Cortex of kidney (tissue), 1 donor: ENCODE results near the gene IFNLR1.

Experiments
- DNase-seq: peaks from one replicate; lab custom pipeline; 2025; lab: John Stamatoyannopoulos, UW

IFNLR1 gene

DNA sequence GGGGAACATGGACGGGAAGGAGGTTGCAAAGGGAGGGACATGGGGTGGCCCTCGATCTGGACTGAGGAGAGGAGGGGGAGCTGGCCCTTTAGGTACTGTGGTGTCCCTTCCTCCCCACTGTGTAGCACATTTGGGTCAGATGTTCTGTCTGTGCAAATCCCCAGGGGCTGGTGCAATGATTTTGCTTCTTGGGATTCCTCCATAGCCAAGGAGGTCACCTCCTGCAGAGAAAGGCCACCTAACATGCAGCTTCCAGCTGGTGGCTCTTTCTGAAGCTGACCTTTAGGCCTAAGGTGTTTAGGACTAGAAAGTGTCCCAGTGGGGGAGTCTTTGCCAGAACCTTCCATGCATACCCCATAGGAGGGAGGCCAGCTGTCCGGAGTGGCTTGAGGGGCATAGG lies 66.1 kb downstream of the IFNLR1 start:
- DNase-seq, result no peak

DNA sequence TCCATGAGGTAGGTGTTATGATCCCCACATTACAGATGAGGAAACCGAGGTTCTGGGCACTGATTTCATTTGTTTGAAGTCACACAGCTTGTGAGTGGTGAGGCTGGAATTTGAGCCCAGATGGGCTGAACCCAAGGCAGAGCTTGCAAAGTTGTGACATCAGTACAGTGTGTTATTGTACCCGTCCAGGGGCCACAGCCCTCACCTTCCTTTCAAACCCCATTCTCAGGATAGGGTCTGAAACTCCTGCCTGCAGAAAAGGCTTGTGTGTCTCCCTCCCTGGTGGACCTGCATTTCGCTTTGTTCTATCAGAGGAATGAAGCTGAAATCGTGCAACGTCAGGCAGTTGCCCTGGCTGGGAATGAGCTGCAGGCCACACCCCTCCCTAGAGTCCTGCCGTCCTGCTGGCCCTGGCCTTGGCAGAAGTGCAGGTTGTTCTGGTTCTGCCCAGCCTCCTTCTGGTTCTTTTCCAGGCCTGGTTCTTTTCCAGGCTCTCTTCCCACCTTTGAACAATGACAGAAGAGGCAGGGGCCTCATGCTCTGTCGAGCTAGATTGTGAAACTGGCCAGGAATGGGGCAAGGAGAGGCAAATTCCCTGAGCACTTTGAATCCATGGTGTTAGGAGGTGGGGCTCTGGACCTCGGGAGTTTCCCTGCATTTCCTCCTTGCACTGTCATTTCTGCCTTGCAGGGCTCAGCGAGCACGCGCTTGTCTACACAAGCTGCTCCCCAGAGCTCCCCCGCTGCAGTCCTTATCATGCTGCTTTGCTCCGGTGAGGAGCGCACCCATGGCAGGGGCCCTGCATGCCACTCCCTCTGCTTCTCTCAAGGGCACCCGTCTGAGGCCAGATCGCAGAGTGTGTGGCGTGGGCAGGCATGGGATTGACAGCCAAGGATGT lies 67.0 kb downstream of the IFNLR1 start:
- DNase-seq, result no peak

DNA sequence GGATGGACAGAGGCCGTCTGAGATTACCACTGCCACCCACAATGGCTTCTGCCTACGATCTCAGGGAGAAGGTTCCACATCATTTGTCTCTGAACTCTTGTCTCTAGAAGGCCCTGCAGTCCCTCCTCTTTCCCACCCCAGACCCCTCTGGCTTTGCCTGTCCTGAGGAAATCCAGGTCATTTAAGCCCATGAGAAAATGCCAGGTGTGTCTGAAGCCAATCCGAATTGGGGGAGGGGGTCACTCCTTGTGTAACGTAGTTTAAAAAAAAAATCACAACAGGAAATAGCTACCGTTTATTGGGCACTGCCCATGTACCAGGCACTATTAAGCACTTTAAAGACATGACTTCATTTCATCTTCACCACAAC lies 67.6 kb downstream of the IFNLR1 start:
- no peak for DNase-seq

DNA sequence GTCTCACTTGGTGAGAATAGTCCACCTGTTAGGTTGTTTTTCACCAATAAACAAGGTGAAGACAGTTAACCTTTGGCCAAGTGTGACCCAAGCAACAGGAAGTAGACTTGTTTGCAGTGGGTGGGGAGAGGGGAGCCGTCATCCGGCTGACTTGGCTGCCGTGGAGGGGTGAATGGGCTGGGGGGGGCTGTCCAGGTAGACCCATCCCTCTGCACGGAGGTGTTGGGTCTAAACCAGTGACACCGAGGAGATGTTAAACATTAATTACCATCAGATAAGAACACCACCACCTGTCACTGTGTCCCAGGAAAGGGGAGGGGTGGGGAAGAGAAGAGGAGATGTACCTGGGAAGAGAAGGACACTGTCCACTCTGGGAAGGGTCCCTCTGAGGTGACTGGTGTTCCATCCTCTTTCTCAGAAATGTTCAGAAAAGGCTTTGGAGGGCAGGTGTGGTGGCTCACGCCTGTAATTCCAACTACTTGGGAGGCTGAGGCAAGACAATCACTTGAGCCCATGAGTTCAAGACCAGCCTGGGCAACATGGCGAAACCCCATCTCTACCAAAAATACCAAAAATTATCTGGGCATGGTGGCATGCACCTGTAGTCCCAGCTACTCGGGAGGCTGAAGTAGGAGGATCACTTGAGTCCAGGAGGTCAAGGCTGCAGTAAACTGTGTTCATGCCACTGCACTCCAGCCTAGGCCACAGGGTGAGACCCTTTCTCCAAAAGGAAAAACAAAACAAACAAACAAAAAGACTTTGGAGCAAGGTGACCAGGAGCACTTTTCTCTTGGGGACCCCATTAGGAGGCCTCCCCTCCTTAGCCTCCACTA lies 68.5 kb downstream of the IFNLR1 start:
- DNase-seq, result no peak

DNA sequence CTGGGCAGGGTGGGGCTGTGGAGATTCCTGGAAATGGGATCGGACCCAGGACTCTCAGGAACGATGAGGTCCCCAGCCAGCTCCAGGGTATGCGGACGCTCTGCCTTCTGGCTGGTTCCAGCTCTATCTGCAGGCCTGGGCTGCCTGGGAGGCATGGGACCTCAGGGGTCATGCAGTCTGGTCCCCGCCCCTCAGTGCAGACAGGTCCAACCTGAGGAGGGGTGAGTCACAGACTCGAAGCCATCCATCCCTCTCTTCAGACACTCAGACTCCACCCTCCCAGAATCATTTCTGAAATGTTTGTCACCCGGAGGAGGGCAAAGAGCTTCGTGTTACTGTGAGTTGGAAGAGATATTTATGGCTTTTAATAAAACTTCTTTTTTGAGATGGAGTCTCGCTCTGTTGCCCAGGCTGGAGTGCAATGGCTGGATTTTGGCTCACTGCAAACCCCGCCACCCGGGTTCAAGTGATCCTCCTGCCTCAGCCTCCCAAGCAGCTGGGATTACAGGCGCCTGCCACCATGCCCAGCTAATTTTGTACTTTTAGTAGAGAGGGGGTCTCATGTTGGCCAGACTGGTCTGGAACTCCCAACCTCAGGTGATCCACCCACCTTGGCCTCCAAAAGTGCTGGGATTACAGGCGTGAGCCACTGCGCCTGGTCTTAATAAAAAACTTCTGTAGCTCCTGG lies 69.2 kb downstream of the IFNLR1 start:
- DNase-seq, result no peak

DNA sequence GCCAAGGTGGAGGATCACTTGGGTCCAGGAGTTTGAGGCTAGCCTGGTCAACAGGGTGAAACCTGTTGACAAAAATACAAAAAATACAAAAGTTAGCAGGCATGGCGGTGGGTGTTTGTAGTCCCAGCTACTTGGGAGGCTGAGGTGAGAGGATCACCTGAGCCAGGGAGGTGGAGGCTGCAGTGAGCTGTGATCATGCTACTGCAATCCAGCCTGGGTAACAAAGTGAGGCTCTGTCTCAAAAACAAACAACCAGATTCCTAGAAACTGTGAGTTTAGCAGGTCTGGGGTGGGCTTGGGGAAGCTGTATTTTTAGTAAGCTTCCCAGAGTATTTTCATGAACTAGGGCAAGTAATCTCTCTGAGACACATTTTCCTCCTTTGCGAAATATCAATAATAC lies 70.0 kb downstream of the IFNLR1 start:
- DNase-seq, result no peak

DNA sequence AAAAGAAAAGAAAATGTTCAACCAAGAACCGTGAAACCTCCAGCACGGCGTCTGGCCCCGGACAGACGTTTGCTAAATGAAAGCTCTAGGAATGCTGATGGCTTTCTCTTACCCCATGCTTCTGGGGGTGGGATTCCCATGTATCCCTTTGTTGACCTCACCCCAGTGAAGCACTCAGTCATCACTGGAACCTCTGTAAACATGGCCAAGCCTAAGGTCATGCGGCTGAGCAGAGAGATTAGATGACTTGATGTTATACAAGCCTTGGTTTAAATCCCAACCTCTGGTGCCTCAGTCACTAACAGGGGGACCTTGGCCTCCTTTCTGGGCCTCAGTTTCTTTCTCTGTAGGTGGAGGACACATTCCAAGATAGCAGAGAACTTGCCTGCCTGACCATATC lies 72.3 kb downstream of the IFNLR1 start:
- DNase-seq, result no peak

DNA sequence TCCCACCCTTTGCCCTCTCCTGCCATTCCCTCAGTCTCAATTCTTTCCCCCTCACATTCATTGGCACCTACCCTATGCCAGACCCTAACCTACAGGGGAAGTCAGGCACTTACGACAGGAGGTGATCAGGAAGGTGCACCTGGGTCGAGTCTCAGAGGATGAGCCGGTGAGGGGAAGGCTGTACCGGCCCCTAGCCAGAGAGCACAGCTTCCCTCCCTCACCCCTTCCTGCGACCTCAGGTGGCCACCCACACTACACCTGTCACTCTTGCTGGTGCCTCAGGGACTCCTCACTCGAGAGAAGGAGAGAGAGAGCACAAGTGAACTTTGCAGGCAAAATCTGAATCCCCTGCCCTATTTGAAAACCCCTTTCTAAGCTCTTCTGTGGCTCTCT lies 73.5 kb downstream of the IFNLR1 start:
- no peak for DNase-seq

DNA sequence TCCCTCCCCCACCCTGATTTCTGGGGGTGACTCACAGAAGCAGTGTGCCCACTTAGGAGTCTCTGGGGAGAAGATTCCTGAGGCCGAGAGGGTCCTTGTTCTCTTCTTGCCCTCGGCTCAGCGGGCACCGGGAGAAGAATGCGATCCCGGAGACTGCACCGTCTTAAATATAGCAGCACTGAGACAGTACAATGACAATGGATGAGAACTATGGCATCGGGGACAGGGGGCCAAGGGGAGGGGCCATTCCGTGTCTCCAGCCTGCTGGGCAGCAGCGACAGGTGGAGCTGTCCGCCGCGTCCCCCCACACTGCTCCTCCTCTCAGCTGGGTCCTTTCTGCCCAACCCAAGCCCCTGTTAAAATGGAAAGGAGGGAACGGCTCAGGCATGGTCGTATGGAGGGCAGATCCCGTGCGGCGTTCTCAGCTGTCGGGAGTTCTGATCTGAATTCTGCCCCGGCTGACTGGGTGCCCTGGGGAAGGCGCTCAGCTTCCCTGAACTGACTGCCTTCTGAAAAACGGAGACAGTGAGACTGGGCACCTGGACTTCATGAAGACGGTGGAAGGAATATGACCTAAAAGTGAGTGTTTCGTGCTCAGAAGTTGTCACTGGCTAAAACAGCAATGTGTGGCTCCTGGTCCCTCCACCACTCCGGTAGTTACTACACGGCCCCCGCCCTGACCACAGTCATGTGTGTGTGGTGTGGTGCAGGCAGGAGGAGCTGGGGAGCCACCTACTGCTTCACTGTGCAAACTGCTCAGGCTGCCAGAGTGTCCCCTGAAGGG lies 74.9 kb downstream of the IFNLR1 start, which contains the start of gene MYOM3:
TSS of gene MYOM3 (minus strand) at position 140 of the 784 bp plus-strand sequence. CDS start 3,499 bp downstream, outside the sequence.
- DNase-seq, result no peak

DNA sequence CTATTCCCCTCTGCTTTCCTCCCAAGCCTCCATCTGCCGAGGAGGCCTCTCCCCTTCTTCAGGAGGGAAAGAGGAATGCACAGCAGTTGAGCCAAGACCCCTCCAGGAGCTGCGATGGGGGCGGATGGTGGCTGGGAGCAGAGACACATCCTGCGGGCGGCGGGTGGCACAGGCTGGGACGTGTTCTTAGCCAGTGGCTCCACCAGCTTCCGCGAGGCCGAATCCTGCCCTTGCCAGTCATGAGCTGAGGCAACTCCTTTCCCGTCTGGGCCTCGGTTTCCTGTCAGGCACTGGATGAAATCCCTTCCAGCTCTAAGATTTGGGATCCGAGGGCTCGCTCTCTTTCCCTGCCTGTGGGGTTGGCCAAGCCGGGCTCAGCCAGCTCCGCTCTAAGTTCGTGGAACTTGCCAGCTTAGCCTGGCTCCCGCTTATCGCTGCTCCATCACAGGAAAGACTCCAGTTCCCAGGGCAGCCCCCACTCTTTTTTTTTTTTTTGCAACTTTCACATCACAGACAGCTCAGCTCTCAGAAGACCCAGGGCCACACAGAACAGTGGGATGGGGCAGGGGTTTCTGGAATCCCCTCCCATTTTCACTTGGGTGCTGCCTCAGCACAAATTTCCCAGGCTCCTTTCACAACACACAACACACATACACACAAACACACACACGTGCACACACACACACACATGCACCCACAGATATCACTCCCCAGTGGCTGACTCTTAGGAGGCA lies 75.7 kb downstream of the IFNLR1 start:
- no peak for DNase-seq

DNA sequence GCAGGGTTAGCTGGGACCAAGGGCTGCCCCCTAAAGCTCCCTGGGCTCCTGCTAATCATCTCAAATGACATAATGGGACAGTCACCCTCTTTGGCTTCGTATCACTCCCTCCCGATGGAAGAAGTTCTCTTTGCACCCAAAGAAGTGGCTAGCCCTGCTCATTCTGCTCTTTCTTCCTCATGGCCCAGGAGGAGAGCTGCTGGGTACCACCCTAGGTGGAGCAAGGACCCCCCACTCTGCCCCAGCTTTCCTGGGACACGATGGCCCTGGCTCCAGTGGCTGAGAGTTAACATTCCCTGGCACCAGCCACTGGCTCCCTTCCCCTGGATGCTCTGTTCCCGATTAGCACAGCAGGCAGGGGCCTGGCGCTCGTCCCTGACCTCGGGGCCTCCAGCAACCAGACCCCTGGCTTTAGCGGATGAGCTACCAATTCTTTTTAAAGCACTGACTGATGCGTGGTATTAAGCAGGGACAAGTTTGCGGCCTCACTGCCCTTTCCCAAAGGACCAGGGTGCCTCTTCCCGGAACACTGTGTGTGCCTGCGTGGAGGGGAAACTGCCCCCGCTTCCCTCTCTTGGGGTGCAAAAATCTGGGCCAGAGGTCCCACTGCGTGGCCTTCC lies 76.3 kb downstream of the IFNLR1 start:
- DNase-seq, result no peak

DNA sequence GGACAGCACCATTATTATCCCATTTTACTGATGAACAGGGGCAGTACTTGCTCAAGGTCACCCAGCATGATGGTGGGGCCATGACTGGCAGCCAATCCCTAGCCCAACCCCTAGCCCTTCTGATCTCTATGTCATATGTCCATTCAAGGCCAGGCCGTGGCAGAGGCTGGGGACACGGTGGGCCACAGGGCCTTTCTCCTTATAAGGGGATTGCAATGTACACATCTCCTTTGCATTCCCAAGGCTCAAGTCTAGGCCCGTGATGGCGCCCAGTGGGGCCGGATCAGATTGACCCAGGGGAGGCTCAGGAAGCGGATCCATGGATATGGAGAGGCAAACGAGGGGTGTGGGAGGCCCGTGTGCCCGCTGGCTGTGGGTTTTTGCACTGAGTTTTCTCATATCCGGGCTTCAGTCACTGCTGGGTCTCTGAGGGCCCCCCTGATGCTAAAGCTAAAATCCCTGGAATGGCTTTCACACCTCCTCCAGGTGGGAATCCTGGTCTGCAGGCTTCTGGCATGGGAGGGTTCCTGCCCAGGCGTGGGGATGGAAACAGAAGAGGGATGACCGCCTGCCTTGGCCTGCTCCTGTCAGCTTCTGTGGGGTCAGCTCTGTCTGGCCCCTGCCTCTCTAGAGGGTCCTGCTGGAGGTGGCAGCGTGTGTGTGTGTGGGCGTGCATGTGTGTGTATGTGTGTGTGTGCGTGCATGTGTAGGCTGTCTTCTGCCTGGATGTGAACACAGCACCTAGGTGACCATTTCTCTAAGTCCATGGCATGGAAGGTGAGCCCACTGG lies 77.2 kb downstream of the IFNLR1 start:
- no peak for DNase-seq

DNA sequence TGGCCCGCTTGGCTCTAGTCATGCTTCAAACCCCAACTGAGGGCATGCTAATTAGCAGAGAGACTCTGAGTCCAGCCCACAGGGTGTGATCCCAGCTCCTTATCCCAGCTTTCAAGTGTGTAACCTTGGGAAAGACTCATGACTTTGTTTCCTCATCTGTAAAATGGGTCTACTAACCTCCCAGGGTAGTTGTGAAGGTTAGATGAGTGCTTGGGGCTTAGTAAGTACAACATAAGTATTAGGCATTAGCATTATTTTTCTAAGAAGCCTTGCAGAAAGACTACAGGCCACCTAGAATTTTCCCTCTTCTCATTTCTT lies 78.0 kb downstream of the IFNLR1 start:
- DNase-seq, result no peak

DNA sequence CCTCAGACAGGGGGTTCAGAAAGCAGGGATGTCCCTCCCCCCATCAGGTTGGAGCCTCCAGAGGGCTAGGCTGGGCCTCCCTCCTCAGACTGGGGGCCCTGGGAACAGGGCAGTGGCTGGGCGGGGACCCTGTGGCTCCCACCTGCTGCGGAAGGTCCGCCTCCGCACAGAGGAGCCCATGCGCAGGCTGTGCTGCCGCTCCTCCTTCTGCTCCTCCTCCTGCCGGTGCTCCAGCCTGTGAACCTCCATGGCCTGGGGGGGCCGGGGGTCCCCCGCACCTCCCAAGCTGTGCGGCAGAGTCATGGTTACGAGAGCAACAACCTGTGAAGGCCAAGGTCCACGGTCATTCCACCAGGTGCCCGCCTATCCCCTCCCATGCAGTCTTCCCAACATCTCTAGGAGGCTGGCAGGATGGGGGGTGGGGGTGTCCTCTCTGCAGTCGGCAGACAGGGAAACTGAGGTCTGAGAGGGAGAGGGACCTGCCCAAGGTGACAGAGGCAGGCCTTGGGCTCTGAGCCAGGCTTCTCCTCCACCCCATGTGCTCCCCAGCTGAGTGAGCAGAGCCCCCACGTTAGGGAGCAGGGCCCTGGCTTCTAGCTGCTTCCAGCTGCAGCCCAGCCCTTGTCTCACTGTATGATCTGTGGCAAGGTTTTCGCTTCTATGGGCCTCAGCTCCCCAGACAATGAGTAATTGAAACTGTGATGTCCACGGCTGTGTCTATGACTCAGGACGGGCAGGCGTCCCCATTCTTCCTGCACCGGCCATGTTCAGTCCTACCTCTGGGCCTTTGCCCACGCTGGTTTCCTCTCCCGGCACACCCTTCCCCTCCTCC lies 78.5 kb downstream of the IFNLR1 start:
- DNase-seq, result no peak

DNA sequence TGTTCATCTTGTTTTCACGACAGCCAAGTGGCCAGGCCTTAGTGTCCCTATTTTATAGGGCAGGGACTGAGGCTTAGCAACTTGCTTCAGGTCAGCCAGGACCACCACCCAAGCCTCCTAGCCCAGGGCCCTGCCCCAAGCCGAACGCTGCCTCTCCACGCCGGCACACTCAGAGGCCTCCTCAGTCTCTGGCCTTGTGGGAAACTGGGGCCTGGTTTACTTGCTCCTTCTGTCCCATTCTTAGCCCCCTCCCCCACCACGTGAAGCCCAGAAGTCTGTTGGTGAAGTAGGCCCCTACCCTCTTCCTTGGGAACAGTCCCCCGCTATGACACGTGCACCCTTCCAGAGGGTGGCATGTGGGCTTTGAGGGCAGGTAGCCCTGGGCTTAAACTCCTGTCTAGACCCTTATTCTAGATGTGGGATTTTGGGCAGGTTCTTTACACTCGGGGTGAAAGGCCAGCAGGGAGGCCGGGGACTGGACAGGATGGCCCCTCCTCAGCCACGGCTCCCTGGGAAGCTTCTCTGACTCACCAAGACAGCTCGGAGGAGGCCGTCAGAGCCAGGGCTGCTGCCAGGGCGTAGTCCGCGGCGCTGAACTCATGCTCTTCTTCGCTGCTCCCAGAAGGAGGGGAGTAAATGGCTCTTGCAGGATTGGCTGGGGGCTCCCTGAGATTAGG lies 79.5 kb downstream of the IFNLR1 start:
- DNase-seq, result no peak

DNA sequence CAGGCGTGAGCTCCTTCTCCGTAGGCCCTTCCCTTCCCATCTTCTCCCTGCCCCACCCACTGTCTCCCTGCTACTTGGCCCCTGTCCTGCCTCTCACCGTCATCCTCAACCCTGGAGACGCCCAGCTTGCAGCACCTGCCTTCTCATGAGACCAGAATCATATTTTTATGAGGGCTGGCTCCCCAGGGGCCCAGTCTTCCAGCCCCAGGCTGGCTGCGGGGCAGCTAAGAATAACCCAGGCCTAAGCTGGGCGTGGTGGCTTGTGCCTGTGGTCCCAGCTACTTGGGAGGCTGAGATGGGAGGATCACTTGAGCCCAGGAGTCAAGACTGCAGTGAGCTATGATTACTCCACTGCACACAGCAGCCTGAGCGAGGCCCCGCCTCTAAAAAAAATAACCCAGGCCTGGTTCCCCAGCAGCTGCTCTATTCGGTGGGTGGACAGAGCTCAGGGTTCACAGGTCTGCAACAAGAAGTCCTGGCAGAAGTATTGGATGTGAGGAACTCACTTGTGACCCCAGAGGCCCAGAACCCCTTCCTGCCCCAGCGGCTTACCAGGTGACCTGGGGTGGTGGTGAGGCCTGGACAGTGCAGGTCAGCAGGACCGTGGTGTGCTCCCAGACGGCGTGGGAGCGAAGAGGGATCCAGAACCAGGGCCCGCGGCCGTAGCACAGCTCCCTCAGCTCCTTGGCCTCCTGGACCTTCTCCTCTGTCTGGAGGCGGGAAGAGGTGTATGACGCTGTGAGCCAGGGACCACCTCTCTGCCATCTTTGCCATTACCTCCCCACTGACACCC lies 81.5 kb downstream of the IFNLR1 start:
- DNase-seq, result no peak

DNA sequence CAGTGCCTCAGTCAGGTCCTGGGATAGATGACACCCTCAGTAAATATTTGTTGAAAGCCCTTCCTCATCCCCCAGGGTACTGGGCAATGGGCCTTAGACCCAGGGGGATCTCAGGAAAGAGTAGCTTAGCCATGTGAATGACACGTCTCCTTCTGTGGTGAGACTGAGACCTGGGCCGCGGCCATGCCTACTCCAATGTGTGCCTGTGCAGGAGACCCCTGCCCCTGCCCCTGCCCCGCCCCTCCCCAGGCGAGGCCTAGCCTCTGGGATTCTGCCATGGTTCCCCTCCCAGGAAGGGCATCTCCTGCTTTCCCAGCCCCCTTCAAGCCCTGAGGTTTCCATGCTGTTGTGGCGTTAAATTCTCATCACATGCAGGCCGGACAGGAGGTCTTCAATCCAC lies 82.2 kb downstream of the IFNLR1 start:
- no peak for DNase-seq
